ENCODE measurements around the gene KIF2A. TPM values are rescaled to one million over a fixed set of nuclear protein-coding genes. Genes with fewer than 3 reads are reported as not detected.
A peak's percentile ranks its signal among the peaks of the same experiment; 100 is the strongest.

The KIF2A gene
- total and polyA plus RNA-seq, 9 of the 15 experiments (the other 6 are each of a cell fraction or from before 2014, with no cell fraction given): 42.6 to 126 (median 77.6) TPM

- TF ChIP-seq E2F8 (IDR thresholded peaks at IDR 0.05; ENCODE audit: low read depth, partially characterized antibody) (no peak), ZNF175 (CRISPR knock-in tag; IDR thresholded peaks at IDR 0.05; ENCODE audit: low read depth) (no peak), GATAD2A (IDR thresholded peaks at IDR 0.05) (no peak), NFATC3 (IDR thresholded peaks at IDR 0.05) (no peak), CUX1 (CRISPR knock-in tag; IDR thresholded peaks at IDR 0.05) (no peak), HDAC2 (IDR thresholded peaks at IDR 0.05) (peak; percentile 22; the same call in 1 of the 2 replicates), TFAP4 (CRISPR knock-in tag; IDR thresholded peaks at IDR 0.05; ENCODE audit: borderline replicate concordance) (no peak), ADNP (tag; IDR thresholded peaks at IDR 0.05) (0 out of 2 replicates have a peak, but pooled peaks have one; percentile 13), ZNF384 (IDR thresholded peaks at IDR 0.05; ENCODE audit: low read depth, low read length) (peak; percentile 87), ZNF134 (CRISPR knock-in tag; conservative IDR thresholded peaks at IDR 0.05) (no peak), ZNF184 (CRISPR knock-in tag; IDR thresholded peaks at IDR 0.05) (no peak), HEY1 (CRISPR knock-in tag; IDR thresholded peaks at IDR 0.05; ENCODE audit: borderline replicate concordance) (no peak), CC2D1A (IDR thresholded peaks at IDR 0.05) (peak; percentile 78; the same call in 1 of the 2 replicates), HMBOX1 (IDR thresholded peaks at IDR 0.05) (peak; percentile 93), ZKSCAN1 (IDR thresholded peaks at IDR 0.05; ENCODE audit: low read depth, low read length) (no peak), ZNF551 (CRISPR knock-in tag; IDR thresholded peaks at IDR 0.05) (no peak), CAMTA2 (CRISPR knock-in tag; conservative IDR thresholded peaks at IDR 0.05) (no peak), TCF3 (CRISPR knock-in tag; IDR thresholded peaks at IDR 0.05) (peak; percentile 45; the same call in 1 of the 2 replicates)
Observed at GRCh38 chr5:62284946-62285891, 20.8 kb upstream of the KIF2A start (continued).
